HCT116 (cell line): ENCODE results near the gene GRB10.

ENCODE experiments used
- CTCF ChIP-seq, 3 experiments: fragments of 200-600 bp in 1 of 3; sonication (generic) in 1 of 3; IDR thresholded peaks in 2 of 3; conservative IDR thresholded peaks in 1 of 3; 2 replicates each; pipeline ENCODE4 v1.5.1; 2012 to 2017; ENCODE audit warnings: low read depth in 2 of 3, low read length in 2 of 3, antibody characterized with exemption in 1 of 3, borderline replicate concordance in 1 of 3, control low read depth in 1 of 3, mild to moderate bottlenecking in 1 of 3, mixed read lengths in 1 of 3, mixed run types in 1 of 3, moderate library complexity in 1 of 3; ENCODE audit not compliant: insufficient read depth in 1 of 3
- EGR1 ChIP-seq: IDR thresholded peaks from 2 replicates; pipeline ENCODE4 v1.6.1; 2012; ENCODE audit warnings: low read depth
- EZH2 ChIP-seq: fragments of 200-600 bp; sonication (generic); IDR thresholded peaks from 2 replicates; pipeline ENCODE4 v1.6.1; 2017; ENCODE audit warnings: antibody characterized with exemption, mixed run types
- POLR2AphosphoS5 ChIP-seq: IDR thresholded peaks from 2 replicates; pipeline ENCODE4 v1.6.1; 2011; ENCODE audit warnings: mild to moderate bottlenecking, low read depth, low read length, moderate library complexity
- REST ChIP-seq: IDR thresholded peaks from 2 replicates; pipeline ENCODE4 v1.6.1; 2012; ENCODE audit warnings: low read depth
- SP1 ChIP-seq: IDR thresholded peaks from 2 replicates; pipeline ENCODE4 v1.6.1; 2012; ENCODE audit warnings: low read depth

GRCh38 chr7:50682573-50682972, 100.1 kb downstream of the GRB10 start:
- TF ChIP-seq SP1 (no peak), REST (no peak), CTCF (IDR thresholded peaks at IDR 0.05 in 2 of 3, conservative IDR thresholded peaks at IDR 0.05 in 1 of 3; ENCODE audit: borderline replicate concordance in 1 of 3, insufficient read depth in 1 of 3, low read depth in 2 of 3, low read length in 2 of 3) (no peak), POLR2AphosphoS5 (no peak), EGR1 (no peak), EZH2 (no peak)
